ENCODE results near the gene CAV2.

GRCh38 chr7:116535416-116535815, 35.9 kb downstream of the CAV2 start:
- no peak for TF ChIP-seq CTCF (conservative IDR thresholded peaks at IDR 0.05)
- TF ChIP-seq EZH2 (IDR thresholded peaks at IDR 0.05; ENCODE audit: low read depth), result no peak
